T-helper 9 cell (primary cell): Measurements from ENCODE around the gene PRM3.
"Not testable (repeated sequence)": the region's sequence is repeated elsewhere in the genome, so short reads cannot be mapped to it uniquely, and the experiment has no call there.

Source experiments
- DNase-seq: peaks from one replicate; pipeline ENCODE4 v3.0.0-alpha.2; 2020

Gene PRM3

DNA sequence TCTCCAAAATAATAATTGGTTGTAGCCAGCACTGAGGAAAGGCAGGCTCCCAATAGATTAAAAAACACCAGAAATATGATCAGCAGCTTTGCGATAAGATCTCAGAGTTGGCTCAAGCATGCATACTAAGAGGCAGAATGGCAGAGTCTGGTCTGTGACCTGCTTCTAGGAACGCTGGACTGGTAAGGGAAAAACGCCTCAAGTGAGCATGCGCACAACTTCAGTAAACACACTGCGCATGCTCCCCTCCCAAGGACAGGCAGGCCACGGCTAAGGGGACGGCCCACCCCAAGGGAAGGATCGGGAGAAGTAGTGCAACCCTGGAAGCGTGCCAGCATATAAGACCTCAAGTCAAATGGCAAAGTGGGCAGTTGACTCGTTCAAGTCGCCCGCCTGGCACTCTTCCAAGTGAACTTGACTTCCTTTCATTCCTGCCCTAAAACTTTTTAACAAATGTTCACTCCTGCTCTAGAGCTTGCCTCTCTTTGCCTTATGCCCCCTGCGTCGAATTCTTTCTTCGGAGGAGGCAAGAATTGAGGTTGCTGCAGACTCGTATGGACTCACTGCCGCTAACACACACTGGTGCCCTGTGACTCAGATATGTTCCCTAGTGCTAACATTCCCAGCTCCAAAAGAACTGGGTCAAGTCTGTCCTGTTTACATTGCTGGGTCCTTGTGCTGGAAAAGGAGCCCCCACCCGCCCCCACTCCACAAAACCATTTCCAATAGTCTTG, 30.1 kb upstream of the PRM3 start:
- no peak for DNase-seq

DNA sequence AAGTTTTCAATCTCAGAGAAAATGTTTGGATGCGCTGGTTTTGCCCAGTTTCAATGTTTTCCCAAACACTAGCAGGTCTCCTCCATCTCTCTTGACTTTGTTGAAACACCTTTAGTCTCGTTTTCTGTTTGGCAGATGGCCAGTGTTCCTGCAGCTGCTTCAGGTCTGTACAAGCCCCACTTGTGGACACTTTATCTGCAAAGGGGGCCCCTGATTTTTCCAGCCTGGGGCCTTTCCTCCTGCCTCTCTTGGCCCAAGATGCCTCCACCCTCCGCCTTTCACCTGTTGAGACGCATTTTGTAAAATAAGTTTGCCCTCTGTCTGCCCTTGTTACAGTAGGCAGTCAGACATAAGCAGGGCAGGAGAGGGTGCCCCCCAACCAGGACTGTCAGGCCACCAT, 29.5 kb upstream of the PRM3 start:
- no peak for DNase-seq

DNA sequence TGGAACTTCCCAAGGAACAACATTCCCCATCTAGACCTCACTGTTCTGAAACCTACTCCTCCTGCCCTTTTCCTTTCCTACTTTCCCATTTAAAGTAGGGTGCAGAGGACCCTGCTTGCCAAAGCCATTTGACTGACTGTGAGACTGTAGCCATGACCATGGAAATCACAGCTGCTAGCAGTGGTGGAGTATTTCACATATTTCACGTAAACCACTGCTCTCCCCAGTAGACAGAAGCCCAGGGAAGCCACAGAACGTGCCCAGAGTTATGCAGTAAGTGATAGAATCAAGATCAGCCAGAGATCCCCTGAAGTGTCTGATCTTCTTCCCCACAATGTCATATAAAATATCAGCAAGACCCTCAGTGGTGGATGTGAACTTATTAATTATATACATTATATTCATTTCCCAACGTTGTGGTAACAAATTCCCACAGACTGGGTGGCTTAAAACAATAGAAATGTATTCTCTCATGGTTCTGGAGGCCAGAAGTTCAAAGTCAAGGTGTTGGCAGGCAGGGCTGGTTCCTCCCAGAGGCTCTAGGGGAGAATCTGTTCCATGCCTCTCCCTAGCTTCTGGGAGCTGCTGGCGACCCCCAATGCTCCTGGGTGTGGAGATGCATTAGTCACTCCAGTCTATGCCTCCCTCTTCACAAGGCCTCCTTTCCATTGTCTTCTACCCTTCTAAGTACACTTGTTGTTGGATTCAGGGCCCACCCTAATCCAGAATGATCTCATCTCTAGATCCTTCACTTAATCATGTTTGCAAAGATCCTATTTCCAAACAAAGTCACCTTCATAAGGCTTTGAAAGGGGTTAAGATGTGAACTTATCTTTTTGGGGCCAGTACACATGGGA, 28.4 kb upstream of the PRM3 start:
- DNase-seq = no peak

DNA sequence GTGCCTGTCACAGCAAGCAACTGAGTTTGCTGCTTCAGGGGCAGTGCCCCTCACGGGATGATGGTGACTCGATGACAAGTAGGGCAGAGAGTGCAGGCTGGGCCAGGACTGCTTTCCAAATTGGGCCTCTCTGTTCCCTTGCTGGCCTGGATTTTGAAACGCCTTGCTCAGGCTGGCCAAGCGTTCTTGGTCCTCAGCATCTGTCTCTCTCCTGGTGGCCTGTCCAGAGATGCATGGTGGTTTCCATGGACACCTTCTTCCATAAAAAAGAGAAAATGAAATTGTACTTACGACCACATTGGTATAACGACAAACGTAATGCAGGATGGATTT, 27.1 kb upstream of the PRM3 start:
- no peak for DNase-seq

DNA sequence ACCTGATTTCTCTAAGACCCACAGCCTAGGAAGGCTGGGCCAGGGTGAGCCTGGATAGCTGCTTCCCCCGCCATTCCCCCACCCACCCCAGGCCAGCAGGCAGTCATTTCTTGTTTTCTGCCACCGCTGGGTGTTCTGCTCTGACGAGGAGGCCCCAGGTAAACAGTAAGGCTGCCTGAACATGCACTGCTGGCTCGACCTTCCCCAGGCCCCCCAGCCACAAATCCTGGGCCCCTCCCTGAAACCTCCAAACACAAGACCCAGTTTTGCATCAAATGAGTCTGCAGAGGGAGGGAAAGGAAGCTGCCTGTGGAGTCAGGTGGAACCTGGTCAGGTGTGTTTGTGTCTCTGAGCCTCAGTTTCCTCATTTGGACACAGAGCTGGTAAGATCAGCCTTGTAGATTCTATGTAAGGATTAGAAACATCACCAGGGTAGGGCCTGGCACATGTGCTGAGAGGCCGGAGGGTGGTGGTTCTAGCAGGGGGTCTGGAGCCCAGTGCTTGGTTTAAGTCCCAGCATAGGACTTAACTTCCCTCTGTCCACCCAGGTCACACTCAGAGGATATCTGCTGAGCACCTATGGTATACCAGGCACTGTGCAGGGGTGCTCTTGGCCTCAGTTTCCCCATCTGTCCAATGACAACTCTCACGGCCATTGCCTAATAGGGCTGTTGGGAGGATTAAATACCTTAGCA, 26.6 kb upstream of the PRM3 start:
- DNase-seq = no peak

DNA sequence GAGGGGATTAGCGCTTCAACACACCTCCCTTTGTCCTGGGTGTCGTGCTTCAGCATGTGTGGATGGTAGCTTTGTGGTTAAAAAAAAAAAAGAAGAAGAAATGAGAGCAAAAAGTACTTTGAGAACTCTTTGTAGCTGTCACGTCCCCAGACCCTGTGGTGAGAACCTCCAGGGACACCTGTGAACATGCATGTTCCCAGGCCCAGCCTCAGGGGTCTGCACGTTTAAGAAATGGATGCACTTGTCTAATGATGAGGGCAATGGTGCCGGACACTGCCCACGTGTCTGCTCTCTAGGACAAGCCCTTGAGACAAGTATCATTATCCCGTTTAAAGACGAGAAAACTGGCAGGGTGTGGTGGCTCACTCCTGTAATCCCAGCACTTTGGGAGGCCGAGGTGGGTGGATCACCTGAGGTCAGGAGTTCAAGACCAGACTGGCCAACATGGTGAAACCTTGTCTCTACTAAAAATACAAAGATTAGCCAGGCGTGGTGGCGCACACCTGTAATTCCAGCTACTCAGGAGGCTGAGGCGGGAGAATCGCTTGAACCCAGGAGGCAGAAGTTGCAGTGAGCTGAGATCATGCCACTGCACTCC, 25.6 kb upstream of the PRM3 start:
- not testable (repeated sequence) for DNase-seq

DNA sequence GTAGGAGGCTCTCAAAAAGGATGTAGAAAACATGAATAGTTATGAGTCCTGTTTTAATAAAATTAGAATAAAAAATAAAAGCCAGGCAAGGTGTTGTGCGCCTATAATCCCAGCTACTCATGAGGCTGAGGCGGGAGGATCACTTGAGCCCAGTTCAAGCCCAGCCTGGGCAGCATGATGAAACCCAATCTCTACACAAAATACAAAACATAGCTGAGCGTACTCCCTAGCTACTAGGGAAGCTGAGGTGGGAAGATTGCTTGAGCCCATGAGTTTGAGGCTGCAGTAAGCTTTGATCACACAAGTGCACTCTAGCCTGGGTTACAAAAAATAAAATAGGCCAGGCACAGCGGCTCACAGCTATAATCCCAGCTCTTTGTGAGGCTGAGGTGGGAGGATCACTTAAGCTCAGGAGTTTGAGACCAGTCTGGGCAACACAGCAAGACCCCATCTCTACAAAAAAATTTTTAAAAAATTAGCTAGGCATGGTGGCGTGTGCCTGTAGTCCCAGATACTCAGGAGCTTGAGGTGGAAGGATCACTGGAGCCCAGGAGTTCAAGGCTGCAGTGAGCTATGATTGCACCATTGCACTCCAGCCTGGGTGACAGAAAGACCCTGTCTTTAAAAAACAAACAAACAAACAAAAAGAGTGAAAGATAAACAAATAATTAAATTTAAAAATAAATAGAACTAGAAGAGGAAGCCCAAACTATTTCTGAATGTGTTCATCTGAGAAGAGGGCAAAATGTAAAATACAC, 24.9 kb upstream of the PRM3 start:
- no peak for DNase-seq

DNA sequence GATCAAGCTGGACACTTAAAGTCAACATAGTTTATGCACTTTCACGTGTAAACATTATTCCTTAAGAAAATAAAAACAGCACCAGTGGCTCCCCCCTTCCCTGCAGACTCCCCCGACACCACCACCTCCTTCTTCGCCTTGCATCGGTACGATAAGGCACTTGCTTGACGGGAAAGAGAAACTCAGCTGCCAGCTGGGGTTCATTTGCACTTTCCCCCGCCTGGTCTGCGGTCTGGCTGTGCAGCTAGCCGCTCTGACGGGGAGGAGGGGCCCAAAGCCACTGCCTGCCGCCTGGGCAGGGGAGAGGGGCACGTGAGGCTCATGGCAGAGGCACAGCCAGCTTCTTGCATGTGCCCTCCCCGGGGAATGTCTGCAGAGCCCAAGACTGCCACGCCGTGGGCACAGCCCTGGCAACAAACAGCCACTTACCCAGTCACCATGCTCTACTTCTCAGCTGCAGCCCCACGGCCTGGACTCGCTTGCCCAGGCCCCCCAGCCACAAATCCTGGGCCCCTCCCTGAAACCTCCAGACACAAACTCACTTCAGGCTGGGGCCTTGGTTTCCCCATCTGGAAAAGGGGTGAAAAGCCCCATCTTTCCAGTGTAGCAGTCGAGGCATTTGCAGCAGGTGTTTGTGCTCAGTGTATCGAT, 24.2 kb upstream of the PRM3 start:
- peak; percentile 37 for DNase-seq

DNA sequence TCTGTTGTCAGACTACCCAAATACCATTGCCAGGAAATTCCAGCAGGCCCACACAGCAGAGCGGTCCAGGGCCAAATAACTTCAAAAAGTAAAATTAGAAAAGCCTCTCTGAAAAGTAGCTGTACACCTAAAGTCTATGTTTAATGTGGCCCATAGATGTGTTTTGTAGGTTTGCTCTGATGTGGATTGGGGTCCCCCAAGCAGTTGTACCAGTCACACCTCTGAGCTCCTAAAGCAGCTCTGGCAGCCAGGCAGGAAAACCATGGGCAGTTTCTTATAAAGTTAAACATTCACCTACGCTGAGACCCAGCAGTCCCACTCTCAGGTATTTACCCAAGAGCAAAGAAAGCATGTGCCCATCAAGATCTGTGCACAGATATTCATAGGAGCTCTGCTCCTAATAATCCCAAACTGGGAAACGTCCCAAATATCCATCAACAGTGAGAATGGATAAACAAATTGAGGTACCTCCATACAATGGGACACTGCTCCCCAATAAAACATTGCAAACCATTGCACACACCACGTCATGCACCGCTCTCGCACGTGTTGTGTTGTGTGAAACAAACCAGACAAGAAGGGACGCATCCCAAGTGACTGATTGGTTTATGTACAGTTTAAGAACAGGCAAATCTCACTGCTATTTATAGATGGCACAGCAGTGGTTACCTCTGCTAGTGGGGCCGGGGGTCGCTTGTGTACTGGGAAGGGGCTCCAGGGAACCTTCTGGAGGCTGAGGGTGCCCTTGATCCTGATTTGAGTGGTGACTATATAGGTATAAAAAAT, 23.5 kb upstream of the PRM3 start:
- no peak for DNase-seq

DNA sequence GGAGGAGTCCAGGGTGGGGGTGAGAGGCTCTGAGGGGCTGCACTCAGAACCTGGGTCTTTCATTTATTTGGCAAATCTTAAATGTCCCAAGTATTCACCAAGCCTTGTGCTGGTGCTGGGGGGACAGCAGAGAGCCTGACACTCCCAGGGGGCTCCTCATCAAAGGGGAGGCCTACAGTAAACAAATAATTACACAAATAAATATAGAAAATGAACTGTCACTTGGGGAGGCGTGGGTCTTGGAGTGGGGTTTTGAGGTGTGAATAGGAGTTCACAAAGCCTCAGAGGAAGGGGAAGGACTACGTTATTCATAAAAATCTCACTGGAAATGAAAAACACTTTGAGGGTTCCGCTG, 22.9 kb upstream of the PRM3 start:
- no peak for DNase-seq

DNA sequence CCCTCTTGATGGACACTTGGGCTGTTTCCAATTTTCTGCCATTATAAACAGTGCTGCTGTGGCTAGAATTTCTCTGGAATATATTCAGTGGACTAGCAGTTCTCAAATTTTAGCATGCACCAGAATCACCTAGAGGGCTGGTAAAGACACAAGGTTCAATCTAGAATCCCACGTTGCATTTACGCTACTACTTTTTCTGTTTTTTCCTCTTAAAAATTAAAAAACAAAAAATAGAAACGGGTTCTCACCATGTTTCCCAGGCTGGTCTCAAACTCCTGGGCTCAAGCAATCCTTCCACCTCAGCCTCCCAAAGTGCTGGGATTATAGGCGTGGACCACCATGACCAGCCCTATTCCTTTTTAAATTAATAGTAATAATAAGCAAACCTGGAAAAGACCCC, 22.2 kb upstream of the PRM3 start:
- no peak for DNase-seq

DNA sequence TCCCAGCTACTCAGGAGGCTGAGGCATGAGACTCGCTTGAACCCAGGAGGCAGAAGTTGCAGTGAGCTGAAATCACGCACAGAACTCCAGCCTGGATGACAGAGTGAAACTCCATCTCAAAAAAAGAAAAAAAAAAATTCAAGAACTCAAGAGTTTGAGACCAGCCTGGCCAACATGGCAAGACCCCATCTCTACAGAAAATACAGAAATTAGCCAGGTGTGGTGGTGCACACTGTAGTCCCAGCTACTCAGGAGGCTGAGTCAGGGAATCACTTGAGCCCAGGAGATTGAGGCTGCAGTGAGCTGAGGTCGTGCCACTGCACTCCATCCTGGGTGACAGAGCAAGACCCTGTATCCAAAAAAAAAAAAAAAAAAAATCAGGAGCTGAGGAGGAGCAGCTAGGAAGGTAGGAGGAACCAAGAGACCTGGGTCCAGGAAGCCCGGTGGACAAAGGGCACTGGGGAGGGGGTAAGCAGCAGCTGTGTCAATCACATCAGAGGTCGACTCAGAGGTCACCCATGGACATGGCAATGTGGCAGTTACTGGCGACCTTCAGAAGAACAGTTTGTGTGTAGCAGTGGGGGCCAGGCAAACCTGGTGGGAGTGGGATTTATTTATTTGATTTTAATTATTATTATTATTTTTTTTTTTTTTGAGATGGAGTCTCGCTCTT, 18.8 kb upstream of the PRM3 start:
- no peak for DNase-seq

DNA sequence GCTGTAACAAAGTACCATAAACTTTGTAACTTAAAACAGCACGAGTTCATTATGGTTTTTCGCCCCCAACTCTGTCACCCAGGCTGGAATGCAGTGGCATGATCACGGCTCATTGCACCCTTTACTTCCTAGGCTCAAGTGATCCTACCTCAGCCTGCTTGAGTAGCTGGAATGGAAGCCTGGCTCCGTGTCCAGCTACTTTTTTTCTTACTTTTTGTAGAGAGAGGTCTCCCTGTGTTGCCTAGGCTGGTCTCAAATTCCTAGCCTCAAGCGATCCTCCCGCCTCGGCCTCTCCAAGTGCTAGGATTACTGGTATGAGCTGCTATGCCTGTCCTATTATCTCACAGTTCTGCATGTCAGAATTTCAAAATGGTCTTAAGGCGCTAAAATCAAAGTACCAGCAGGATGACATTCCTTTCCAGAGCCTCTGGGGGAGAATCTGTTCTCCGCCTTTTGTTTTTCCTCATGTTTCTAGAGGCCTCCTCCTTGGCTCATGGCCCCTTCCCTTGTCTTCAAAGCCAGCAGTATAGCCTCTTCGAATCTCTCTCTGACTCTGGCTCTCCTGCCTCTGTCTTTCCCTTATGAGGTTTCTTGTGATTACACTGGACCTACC, 17.8 kb upstream of the PRM3 start:
- DNase-seq = no peak

DNA sequence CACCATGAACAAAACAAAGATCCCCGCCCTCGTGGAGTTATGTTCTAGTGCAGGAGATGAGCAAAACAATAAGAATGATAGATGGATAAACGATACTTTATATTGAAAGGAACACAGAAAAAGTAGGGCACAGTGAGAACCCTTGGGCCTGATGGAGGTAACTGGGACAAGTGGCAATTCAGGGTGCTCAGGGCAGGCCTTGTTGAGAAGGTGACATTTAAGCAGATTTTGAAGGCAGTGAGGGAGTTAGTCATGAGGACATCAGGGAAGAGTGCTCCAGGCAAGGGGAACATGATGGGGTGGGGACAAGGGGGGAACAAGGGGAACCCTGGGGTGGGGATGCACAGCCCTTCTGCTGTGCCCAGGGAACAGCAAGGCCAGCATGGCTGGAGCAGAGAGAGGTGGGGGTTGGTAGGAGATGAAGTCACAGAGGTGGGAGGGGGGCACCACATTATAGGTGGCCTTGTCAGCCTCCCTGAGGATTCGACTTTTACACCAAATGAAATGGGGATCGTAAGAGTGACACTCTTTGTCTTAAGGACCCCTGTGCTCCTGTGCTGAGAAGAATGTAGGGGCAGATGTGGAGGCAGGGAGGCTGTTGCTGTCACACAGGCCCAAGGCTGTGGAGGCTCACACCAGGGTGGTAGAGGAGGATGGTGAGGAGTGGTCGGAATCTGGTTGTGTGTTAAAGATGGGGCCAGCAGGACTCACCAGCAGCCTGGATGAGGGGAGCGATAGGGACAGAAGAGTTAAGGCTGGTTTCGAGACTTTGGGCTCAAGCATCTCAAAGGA, 16.9 kb upstream of the PRM3 start:
- no peak for DNase-seq

DNA sequence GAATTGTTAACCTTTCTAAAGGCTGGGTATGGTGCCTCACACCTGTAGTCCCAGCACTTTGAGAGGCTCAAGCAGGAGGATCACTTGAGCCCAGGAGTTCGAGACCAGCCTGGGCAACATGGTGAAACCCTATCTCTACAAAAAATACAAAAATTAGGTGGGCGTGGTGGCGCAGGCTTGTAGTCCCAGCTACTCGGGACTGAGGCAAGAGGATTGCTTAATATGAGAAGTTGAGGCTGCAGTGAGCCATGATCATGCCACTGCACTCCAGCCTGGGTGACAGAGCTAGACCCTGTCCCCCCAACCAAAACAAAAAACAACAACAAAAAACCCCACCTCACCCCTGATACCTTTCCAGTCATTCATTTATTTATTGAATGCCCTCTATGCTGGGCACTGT, 16.3 kb upstream of the PRM3 start:
- DNase-seq = not testable (repeated sequence)

DNA sequence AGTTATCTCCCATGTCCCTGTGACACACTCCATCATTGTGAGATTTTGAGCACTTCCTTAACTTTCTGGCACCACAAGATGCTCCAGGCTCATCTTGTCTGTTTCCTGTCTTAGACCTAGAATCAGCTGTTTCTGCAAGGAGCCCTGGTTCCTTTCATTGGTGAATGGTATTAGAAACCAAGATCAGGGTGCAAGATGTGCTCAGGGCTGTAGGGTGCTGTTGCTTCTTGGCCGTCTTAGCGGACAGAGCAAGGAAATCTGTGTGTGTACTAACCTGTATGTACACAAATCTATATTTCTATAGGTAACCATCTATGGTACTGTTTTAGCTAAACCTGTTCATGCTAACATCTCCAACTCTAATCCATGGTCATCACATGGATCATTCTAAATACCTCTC, 15.8 kb upstream of the PRM3 start:
- no peak for DNase-seq

DNA sequence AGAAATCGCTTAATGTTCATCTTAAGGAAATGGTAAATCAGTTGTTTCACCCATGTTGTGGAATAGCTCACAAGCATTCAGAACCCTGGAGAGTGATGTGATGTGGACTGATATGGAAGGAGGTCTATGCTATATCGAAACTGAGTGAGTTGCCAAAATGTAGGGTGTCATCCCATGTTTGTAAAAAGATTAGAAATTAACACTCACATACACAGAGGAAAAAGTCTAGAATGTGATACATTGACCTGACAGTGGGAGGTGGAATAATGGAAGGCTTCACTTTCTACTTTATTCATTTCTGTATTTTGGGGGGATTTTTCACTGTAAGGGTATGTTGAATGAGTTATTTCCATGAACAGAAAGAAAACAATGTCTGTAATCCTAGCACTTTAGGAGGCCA, 12.4 kb upstream of the PRM3 start:
- no peak for DNase-seq

DNA sequence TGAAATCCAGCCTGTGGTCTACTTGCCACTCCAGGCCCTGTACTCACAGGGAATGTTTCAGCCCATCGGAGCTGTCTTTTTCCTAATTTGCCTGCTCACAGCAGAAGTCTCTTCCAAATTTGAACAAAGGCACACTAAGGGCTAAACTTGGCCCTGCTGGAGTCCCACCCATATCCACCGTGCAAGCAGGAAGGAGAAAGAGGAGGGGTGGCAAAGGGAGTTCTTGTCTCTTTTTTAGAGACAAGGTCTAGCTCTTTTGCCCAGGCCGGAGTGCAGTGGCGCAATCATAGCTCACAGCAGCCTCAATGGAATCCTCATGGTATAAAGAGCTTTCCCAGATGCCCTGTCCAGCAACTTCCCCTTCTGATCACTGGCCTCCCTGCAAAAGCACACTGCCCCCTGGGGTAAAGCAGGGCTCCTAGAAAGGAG, 10.4 kb upstream of the PRM3 start:
- DNase-seq = no peak
